Measurements from ENCODE around the gene ZNF48.

The ZNF48 gene

DNA sequence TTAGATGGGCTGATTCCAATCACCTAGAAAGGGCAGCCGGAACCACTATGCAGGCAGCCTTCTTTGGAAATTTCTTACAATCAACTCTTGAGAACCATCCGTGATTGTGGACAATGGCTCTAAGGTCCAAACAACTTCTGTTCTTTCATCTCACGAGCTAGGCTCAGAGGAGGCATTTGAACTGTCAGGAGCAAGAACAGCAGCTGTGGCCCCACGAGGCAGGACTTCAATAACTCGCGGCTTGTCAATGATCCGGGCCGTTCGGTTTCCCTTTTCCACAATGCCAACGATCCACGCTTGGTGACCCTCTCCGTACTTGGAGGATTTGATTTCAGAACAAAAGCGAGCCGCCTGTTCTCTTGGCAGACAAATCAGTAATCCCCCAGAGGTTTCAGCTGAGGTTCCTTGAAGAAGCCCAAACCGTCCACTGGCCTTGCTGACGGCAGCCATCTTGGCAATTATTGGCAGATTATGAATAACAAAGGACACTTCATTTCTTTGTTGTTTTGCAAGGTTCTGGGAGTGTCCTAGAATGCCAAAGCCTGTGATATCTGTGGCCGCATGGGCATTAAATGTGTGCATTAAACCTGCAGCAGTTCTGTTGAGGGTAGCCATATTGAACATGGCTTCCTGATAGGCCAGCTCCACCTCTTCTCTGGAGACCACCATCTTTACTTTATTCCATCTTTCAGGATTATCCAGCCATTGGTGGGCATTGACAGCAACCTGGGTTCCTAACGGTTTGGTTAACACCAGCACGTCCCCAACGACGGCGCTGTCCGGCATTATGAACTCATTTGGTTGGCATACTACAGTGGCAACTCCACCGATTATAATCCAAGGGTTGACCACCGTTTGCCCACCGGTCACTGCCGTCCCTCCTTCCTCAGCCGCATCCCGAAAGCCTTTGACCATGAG is 49.3 kb downstream of the ZNF48 start:
- DNase-seq: no peak

DNA sequence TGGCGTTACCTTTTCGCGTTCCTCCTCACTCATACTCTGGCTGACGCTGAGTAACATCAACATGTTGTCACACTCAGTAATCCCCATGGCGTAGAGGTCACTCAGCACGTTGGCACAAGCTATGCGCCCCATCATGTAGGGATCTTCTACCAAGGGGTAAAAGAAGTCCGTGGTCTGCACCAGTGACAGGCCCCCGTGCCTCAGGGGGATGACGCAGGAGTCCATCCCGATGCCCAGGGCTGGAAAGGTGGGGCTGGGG is 49.9 kb downstream of the ZNF48 start:
- DNase-seq: no peak

DNA sequence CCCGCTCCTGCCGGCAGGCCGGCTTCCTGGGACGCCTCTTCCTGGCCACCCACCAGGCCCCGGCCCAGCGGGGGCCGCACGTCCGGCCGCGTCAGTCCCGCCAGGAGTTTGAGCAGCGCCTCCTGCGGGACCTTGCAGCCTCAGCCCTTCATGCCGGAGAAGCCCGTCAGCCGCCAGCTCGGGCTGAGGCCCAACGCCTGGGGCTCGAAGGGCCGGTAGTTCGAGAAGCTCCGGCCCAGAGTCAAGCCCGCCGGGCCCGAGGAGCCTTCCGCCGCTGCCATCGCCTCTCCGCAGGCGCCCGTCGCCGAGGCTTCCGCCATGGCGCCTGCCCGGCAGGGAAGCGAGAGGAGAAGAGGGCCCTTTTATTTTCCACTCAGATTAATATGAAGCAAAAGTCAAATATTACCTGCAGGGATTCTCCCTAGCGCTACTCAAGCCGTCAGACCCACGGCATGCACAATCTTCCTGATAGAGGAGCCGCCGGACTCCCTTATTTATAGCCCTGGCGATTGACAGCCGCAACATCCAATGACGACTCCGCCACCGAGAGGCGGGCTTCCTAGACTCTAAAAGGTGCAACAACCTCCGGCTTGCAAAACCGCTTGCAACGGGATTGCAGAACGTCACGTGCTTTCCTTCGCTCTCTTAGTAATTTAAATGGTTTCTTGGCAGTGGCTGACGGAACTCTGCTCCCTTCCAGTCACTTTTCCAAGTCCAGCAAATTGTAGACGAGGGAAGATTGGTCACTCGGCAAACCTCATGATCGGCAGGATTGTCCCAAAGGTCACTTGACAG is 50.4 kb downstream of the ZNF48 start, which contains the start of gene SEPHS2:
SEPHS2 (minus strand) TSS at position 467 of the 795 bp plus-strand sequence; CDS start at position 320, 147 bp downstream.
- peak; percentile 97 for DNase-seq

DNA sequence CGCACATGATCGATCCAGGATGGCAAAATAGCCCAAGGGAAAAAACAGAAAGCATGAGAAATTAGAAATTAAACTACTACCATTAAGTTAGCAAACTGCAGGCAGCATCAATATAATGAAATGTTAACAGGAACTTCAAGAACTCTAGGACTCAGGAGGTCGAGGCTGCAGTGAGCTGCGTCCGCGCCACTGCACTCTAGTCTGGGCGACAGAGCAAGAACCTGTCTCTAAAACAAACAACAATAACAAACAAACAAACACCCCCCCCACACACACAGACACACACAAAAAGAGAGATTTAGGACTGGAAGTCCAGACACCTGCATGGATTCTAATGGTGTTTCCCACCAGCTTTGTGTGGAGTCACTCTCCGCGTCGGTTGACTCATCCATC is 51.0 kb downstream of the ZNF48 start:
- no peak for DNase-seq

DNA sequence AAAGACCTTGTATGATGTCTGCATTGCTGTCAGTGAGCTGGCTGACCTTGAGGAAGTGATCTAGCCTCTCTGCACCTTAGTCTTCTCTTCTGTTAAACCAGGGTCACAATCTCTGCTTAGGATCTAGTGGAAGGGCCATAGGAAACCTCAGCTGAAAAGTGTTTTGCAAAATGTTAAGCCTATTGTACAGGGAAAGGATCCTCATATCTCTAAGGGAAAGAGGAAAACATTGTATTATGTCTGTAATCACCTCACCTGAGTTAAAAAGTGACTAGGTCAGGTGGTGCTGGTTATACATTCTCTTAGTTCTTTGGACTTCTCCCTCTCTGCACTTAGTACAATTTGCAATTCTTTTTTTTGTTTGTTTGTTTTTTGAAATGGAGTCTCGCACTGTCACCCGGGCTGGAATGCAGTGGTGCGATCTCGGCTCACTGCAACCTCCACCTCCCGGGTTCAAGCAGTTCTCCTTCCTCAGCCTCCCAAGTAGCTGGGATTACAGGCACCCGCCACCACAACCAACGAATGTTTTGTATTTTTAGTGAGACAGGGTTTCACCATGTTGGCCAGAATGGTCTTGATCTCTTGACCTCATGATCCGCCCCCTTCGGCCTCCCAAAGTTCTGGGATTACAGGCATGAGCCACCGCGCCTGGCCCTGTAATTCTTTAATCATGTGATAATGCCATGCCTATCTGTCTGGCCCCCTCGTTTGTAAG is 52.4 kb downstream of the ZNF48 start:
- DNase-seq: no peak

DNA sequence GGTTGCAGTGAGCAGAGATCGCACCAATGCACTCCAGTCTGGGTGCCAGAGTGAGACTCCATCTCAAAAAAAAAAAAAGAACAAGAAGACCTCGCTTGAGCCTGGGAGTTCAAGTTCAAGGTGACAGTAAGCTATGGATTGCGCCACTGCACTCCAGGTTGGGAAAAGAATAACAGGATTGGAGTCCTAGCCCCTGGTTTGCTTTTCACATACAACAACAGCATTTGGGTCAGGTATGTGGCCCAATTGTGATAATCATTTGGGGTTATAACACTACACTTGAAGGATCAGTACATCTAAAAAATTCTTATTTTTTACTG is 53.9 kb downstream of the ZNF48 start:
- no peak for DNase-seq
